GM12891 (cell line): ENCODE data around the gene TMEM145.

Experiments
- PAX5 ChIP-seq: IDR thresholded peaks from 2 replicates; pipeline ENCODE4 v1.6.1; 2011; ENCODE audit warnings: low read length, moderate library complexity, mild to moderate bottlenecking; ENCODE audit not compliant: insufficient read depth, severe bottlenecking
- POLR2A ChIP-seq: IDR thresholded peaks from 2 replicates; pipeline ENCODE4 v1.6.1; 2011; ENCODE audit warnings: low read depth, low read length, control low read depth
- POLR2AphosphoS5 ChIP-seq: IDR thresholded peaks from 2 replicates; pipeline ENCODE4 v1.6.1; 2011; ENCODE audit warnings: low read depth, low read length, control low read depth
- POU2F2 ChIP-seq: IDR thresholded peaks from 2 replicates; pipeline ENCODE4 v1.6.1; 2011; ENCODE audit warnings: low read depth, mild to moderate bottlenecking, control low read depth, low read length, moderate library complexity
- SPI1 ChIP-seq: IDR thresholded peaks from 2 replicates; pipeline ENCODE4 v1.6.1; 2011; ENCODE audit warnings: low read depth, low read length, control low read depth
- TAF1 ChIP-seq: IDR thresholded peaks from 2 replicates; pipeline ENCODE4 v1.6.1; 2011; ENCODE audit warnings: low read depth, low read length, control low read depth

DNA sequence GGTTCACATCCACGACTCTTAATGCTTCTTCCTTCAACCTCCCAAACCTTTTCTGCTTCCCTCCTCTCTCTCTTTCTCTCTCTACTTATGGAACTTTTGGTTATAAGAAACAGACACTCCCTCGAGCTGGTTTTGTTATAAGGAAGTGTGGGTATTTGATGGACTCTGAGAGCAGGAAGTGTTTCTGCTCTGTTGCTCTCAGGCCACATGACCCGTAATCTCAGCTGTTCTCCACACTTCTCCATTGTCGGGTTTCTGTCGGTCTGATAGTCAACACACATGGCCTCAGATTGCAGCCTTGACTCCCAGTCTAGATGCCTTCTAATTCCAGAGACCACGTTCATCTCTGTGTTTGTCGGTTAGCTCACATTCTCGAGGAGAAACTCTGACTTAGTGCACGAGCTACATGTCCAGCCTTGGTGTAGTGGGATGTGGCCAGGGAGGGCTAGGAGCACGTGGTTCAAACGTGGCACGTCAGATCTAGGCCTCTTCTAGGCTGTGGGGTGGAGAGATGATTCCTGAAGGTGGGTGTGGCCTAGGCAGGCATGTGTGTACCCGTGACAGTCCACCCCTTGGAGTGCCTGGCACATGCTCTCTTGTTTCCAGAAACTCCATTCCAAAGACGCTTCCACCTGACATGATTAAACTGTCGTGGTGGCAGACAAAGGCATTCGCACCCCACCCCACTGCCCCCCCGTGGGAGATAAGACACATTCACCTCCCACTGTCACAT lies 50.7 kb downstream of the TMEM145 start:
- no peak for TF ChIP-seq POLR2AphosphoS5
- no peak for TF ChIP-seq TAF1
- no peak for TF ChIP-seq POLR2A
- TF ChIP-seq SPI1: peak; percentile 68
- no peak for TF ChIP-seq POU2F2
- peak; percentile 68 for TF ChIP-seq PAX5
